D721Med (cell line): Measurements from ENCODE around the gene FRRS1L.

Experiments used
- DNase-seq: peaks from one replicate; pipeline ENCODE4 v3.0.0; 2011; ENCODE audit warnings: low spot score; ENCODE audit not compliant: insufficient read length
- FAIRE-seq: peaks from 2 replicates; lab custom pipeline; 2011; peaks lifted over from hg19 to GRCh38; lab: Jason Lieb, UNC
- CTCF ChIP-seq: IDR thresholded peaks from 2 replicates; pipeline ENCODE4 v1.5.1; 2012; ENCODE audit warnings: mild to moderate bottlenecking, control low read depth; ENCODE audit not compliant: insufficient read depth; ENCODE audit errors: missing control alignments

Gene FRRS1L

GRCh38 chr9:109109967-109110328, 57.1 kb downstream of the FRRS1L start:
- FAIRE-seq (no peak), DNase-seq (no peak)
- no peak for TF ChIP-seq CTCF

GRCh38 chr9:109108318-109108717, 58.7 kb downstream of the FRRS1L start:
- FAIRE-seq (no peak), DNase-seq (no peak)
- TF ChIP-seq CTCF = no peak

- FAIRE-seq = no peak
- DNase-seq = no peak
- no peak for TF ChIP-seq CTCF
Measured at GRCh38 chr9:109107402-109108240, 59.4 kb downstream of the FRRS1L start.

- DNase-seq = no peak
- no peak for FAIRE-seq
- TF ChIP-seq CTCF = no peak
Measured at GRCh38 chr9:109101810-109102209, 65.2 kb downstream of the FRRS1L start.

GRCh38 chr9:109101202-109101595, 65.8 kb downstream of the FRRS1L start:
- no peak for FAIRE-seq
- no peak for DNase-seq
- TF ChIP-seq CTCF = no peak

GRCh38 chr9:109100543-109101201, 66.4 kb downstream of the FRRS1L start:
- TF ChIP-seq CTCF = no peak
- DNase-seq = no peak
- FAIRE-seq = no peak

GRCh38 chr9:109098960-109099308, 68.1 kb downstream of the FRRS1L start:
- DNase-seq (no peak), FAIRE-seq (no peak)
- no peak for TF ChIP-seq CTCF
